Stimulated activated naive B cell treated with anti-CD40 and anti-IgM and Interleukin-4, amounts not matched to agents 10 μg/mL and 1 μg/mL and 100 μg/mL, for 72 hours (primary cell): ENCODE measurements around the gene LSM12.
A peak's percentile ranks its signal among the peaks of the same experiment; 100 is the strongest.
"Not testable (repeated sequence)": the region's sequence is repeated elsewhere in the genome, so short reads cannot be mapped to it uniquely, and the experiment has no call there.

ENCODE experiments used
- ATAC-seq, 2 donors: fragments of 150-1000 bp; cut with Tn5 transposase; replicated peaks; 2 replicates each; pipeline ENCODE4 v1.10.0; 2021; ENCODE audit warnings: moderate library complexity in 1 of 2
- DNase-seq: peaks from one replicate; pipeline ENCODE4 v3.0.0; 2021
- H3K27ac Mint-ChIP-seq: one replicate; pipeline ENCODE4 v1.8.0; 2022; ENCODE audit warnings: mild to moderate bottlenecking, mixed read lengths
- H3K27me3 Mint-ChIP-seq, 2 donors: one replicate each; pipeline ENCODE4 v1.8.0; 2022; ENCODE audit warnings: mixed read lengths in 2 of 2
- H3K36me3 Mint-ChIP-seq, 2 donors: one replicate each; pipeline ENCODE4 v1.8.0; 2022; ENCODE audit warnings: mixed read lengths in 2 of 2, mild to moderate bottlenecking in 1 of 2
- H3K4me1 Mint-ChIP-seq, 2 donors: one replicate each; pipeline ENCODE4 v1.8.0; 2022; ENCODE audit warnings: mixed read lengths in 2 of 2, mild to moderate bottlenecking in 1 of 2
- H3K4me3 Mint-ChIP-seq, 2 donors: one replicate each; pipeline ENCODE4 v1.8.0; 2022; ENCODE audit warnings: mild to moderate bottlenecking in 2 of 2, mixed read lengths in 2 of 2, moderate library complexity in 1 of 2
- H3K9me3 Mint-ChIP-seq, 2 donors: one replicate each; pipeline ENCODE4 v1.8.0; 2022; ENCODE audit warnings: mixed read lengths in 2 of 2, mild to moderate bottlenecking in 1 of 2

Gene LSM12

GRCh38 chr17:44024271-44024663 lies 42.2 kb downstream of the LSM12 start:
- ATAC-seq (no peak), DNase-seq (no peak)
- Mint-ChIP-seq H3K4me3 (no peak overlapping the region), H3K9me3 (no peaks in the 10 kb centered on the region), H3K36me3 (peaks cover 17 to 35% of the 10 kb centered on the region in 2 donors), H3K27ac (no peak overlapping the region), H3K4me1 (peaks cover 0 to 3% of the 10 kb centered on the region in 2 donors), H3K27me3 (no peaks in the 10 kb centered on the region)

GRCh38 chr17:44023545-44024270 lies 42.8 kb downstream of the LSM12 start:
- DNase-seq (no peak), ATAC-seq (no peak)
- peaks cover 12 to 29% of the 10 kb centered on the region in 2 donors for H3K36me3 Mint-ChIP-seq
- no peak overlapping the region for H3K4me3 Mint-ChIP-seq
- no peaks in the 10 kb centered on the region for H3K9me3 Mint-ChIP-seq
- H3K27me3 Mint-ChIP-seq = no peaks in the 10 kb centered on the region
- H3K4me1 Mint-ChIP-seq = peaks cover 0 to 3% of the 10 kb centered on the region in 2 donors
- H3K27ac Mint-ChIP-seq = no peak overlapping the region

- Mint-ChIP-seq H3K4me3 (no peak overlapping the region), H3K9me3 (no peaks in the 10 kb centered on the region), H3K36me3 (peaks cover 12 to 29% of the 10 kb centered on the region in 2 donors), H3K27me3 (no peaks in the 10 kb centered on the region), H3K4me1 (peaks cover 0 to 3% of the 10 kb centered on the region in 2 donors), H3K27ac (no peak overlapping the region)
- DNase-seq (no peak), ATAC-seq (no peak)
Measured at GRCh38 chr17:44022246-44022645, 44.2 kb downstream of the LSM12 start.

- H3K27me3 Mint-ChIP-seq, DNase-seq, H3K4me1 Mint-ChIP-seq, H3K9me3 Mint-ChIP-seq, H3K4me3 Mint-ChIP-seq, ATAC-seq, H3K27ac Mint-ChIP-seq: not testable (repeated sequence)
- peaks cover 8 to 29% of the 10 kb centered on the region in 2 donors for H3K36me3 Mint-ChIP-seq
Measured at GRCh38 chr17:44021227-44021626, 45.2 kb downstream of the LSM12 start.

GRCh38 chr17:44014437-44015172 lies 51.9 kb downstream of the LSM12 start, which contains the start of gene TMEM101:
TSS of gene TMEM101 (minus strand) at chr17:44014963. CDS start at chr17:44014952, 11 bp downstream.
- no peaks in the 10 kb centered on the region for H3K9me3 Mint-ChIP-seq
- ATAC-seq = peak; percentile 98
- H3K36me3 Mint-ChIP-seq = peaks cover 17% of the 10 kb centered on the region in 2 donors
- DNase-seq = peak; percentile 85
- H3K4me3 Mint-ChIP-seq = peak within 1 kb of the TSS; percentile 96 to 100
- H3K27me3 Mint-ChIP-seq = no peaks in the 10 kb centered on the region
- peaks cover 15 to 29% of the 10 kb centered on the region in 2 donors for H3K4me1 Mint-ChIP-seq
- H3K27ac Mint-ChIP-seq = peak within 1 kb of the TSS; percentile 99

- Mint-ChIP-seq H3K27ac (peak overlapping the region; percentile 99), H3K9me3 (no peaks in the 10 kb centered on the region), H3K4me3 (peak overlapping the region; percentile 96 to 100), H3K4me1 (peaks cover 15 to 29% of the 10 kb centered on the region in 2 donors), H3K27me3 (no peaks in the 10 kb centered on the region), H3K36me3 (peaks cover 18 to 21% of the 10 kb centered on the region in 2 donors)
- ATAC-seq (no peak), DNase-seq (no peak)
Measured at GRCh38 chr17:44014133-44014436, 52.4 kb downstream of the LSM12 start.

- no peak for DNase-seq
- Mint-ChIP-seq H3K36me3 (peaks cover 18 to 21% of the 10 kb centered on the region in 2 donors), H3K4me1 (peaks cover 22 to 36% of the 10 kb centered on the region in 2 donors), H3K27ac (no peak overlapping the region), H3K4me3 (no peak overlapping the region), H3K9me3 (no peaks in the 10 kb centered on the region), H3K27me3 (no peaks in the 10 kb centered on the region)
- no peak for ATAC-seq
Measured at GRCh38 chr17:44012874-44013273, 53.6 kb downstream of the LSM12 start.

GRCh38 chr17:44012391-44012790 lies 54.1 kb downstream of the LSM12 start:
- Mint-ChIP-seq H3K4me3 (no peak overlapping the region), H3K4me1 (peaks cover 25 to 41% of the 10 kb centered on the region in 2 donors), H3K27me3 (no peaks in the 10 kb centered on the region), H3K27ac (no peak overlapping the region), H3K9me3 (no peaks in the 10 kb centered on the region), H3K36me3 (peaks cover 18 to 21% of the 10 kb centered on the region in 2 donors)
- ATAC-seq = no peak
- DNase-seq = no peak

- H3K36me3 Mint-ChIP-seq = peaks cover 18 to 21% of the 10 kb centered on the region in 2 donors
- H3K27me3 Mint-ChIP-seq = no peaks in the 10 kb centered on the region
- peaks cover 25 to 45% of the 10 kb centered on the region in 2 donors for H3K4me1 Mint-ChIP-seq
- ATAC-seq (no peak), DNase-seq (no peak)
- no peak overlapping the region for H3K4me3 Mint-ChIP-seq
- no peaks in the 10 kb centered on the region for H3K9me3 Mint-ChIP-seq
- H3K27ac Mint-ChIP-seq = no peak overlapping the region
Measured at GRCh38 chr17:44011876-44012275, 54.6 kb downstream of the LSM12 start.

- no peak for DNase-seq
- no peaks in the 10 kb centered on the region for H3K9me3 Mint-ChIP-seq
- no peak overlapping the region for H3K27ac Mint-ChIP-seq
- H3K4me3 Mint-ChIP-seq = no peak overlapping the region
- H3K4me1 Mint-ChIP-seq = peaks cover 33 to 53% of the 10 kb centered on the region in 2 donors
- peaks cover 18 to 21% of the 10 kb centered on the region in 2 donors for H3K36me3 Mint-ChIP-seq
- ATAC-seq = no peak
- H3K27me3 Mint-ChIP-seq = peaks cover 3 to 4% of the 10 kb centered on the region in 2 donors
Measured at GRCh38 chr17:44010966-44011647, 55.4 kb downstream of the LSM12 start.

- H3K27me3 Mint-ChIP-seq = peaks cover 18 to 20% of the 10 kb centered on the region in 2 donors
- H3K36me3 Mint-ChIP-seq = peaks cover 15 to 17% of the 10 kb centered on the region in 2 donors
- H3K4me1 Mint-ChIP-seq = peaks cover 32 to 53% of the 10 kb centered on the region in 2 donors
- no peak for ATAC-seq
- peak overlapping the region; percentile 74 to 86 for H3K4me3 Mint-ChIP-seq
- DNase-seq = no peak
- peak overlapping the region; percentile 1 for H3K27ac Mint-ChIP-seq
- no peaks in the 10 kb centered on the region for H3K9me3 Mint-ChIP-seq
Measured at GRCh38 chr17:44008205-44008909, 58.1 kb downstream of the LSM12 start.

- DNase-seq (no peak), ATAC-seq (no peak)
- Mint-ChIP-seq H3K27me3 (peaks cover 18 to 20% of the 10 kb centered on the region in 2 donors), H3K27ac (peak overlapping the region; percentile 31), H3K9me3 (no peaks in the 10 kb centered on the region), H3K4me3 (peak overlapping the region; percentile 74 to 86), H3K4me1 (peaks cover 32 to 48% of the 10 kb centered on the region in 2 donors), H3K36me3 (peaks cover 15 to 17% of the 10 kb centered on the region in 2 donors)
Measured at GRCh38 chr17:44007346-44008204, 58.9 kb downstream of the LSM12 start.
